ENCODE data around the gene AGO1. TPM values are rescaled to one million over a fixed set of nuclear protein-coding genes. Genes with fewer than 3 reads are reported as not detected.

Gene AGO1
- total RNA-seq, 1 donor from 2014 or later: 3.9 TPM

DNA sequence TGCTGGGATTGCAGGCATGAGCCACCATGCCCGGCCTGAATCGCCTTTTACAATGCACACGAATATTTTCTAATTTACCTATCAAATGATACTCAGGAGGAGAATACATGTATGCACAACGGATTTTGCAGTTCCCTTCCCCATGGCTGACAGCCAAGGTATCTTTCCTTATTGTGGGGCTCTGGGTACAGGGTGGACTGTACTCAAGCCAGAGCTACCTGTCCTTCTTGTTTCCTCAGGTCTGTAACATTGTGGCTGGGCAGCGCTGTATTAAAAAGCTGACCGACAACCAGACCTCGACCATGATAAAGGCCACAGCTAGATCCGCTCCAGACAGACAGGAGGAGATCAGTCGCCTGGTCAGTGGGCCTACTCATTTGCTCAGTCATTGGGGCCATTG is 18.2 kb downstream of the AGO1 start:
- no peak for DNase-seq (ENCODE audit: low read depth)
- TF ChIP-seq, protein P1, sequence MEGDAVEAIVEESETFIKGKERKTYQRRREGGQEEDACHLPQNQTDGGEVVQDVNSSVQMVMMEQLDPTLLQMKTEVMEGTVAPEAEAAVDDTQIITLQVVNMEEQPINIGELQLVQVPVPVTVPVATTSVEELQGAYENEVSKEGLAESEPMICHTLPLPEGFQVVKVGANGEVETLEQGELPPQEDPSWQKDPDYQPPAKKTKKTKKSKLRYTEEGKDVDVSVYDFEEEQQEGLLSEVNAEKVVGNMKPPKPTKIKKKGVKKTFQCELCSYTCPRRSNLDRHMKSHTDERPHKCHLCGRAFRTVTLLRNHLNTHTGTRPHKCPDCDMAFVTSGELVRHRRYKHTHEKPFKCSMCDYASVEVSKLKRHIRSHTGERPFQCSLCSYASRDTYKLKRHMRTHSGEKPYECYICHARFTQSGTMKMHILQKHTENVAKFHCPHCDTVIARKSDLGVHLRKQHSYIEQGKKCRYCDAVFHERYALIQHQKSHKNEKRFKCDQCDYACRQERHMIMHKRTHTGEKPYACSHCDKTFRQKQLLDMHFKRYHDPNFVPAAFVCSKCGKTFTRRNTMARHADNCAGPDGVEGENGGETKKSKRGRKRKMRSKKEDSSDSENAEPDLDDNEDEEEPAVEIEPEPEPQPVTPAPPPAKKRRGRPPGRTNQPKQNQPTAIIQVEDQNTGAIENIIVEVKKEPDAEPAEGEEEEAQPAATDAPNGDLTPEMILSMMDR (IDR thresholded peaks at IDR 0.05; ENCODE audit: insufficient read depth, low read length, severe bottlenecking): no peak

DNA sequence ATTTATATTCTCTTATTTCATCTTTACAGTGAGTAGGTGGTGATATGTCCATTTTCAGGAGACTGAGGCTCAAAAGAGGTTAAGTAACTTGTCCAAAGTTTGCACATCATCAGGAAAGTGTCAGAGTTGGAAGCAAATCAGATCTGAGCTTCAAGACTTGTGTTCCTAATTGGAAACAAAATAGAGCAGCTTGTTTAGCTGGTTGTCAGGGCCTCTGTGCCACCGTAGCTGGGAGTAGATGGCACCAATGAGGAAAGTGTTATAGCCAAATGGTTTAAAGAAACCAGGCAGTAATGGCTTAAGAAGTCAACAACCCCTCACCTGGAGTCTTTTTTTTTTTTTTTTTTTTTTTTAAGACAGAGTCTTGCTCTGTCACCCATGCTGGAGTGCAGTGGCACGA is 19.7 kb downstream of the AGO1 start:
- Histone ChIP-seq H3K27me3 (ENCODE audit: control insufficient read depth, insufficient read depth, low read length) (no peaks in the 10 kb centered on the region), H3K36me3 (ENCODE audit: control insufficient read depth, insufficient read depth, low read length) (peaks cover 4% of the 10 kb centered on the region), H3K4me3 (ENCODE audit: low read depth, low read length) (no peak overlapping the region)
- FAIRE-seq (no peak), DNase-seq (ENCODE audit: low read depth) (no peak)
- TF ChIP-seq, protein P1 (IDR thresholded peaks at IDR 0.05; ENCODE audit: insufficient read depth, low read length, severe bottlenecking): no peak

More for the DNA sequence above, 18.2 kb downstream of the AGO1 start:
- Histone ChIP-seq H3K36me3 (ENCODE audit: control insufficient read depth, insufficient read depth, low read length) (peaks cover 1% of the 10 kb centered on the region), H3K27me3 (ENCODE audit: control insufficient read depth, insufficient read depth, low read length) (no peaks in the 10 kb centered on the region), H3K4me3 (ENCODE audit: low read depth, low read length) (no peak overlapping the region)
- no peak for FAIRE-seq

DNA sequence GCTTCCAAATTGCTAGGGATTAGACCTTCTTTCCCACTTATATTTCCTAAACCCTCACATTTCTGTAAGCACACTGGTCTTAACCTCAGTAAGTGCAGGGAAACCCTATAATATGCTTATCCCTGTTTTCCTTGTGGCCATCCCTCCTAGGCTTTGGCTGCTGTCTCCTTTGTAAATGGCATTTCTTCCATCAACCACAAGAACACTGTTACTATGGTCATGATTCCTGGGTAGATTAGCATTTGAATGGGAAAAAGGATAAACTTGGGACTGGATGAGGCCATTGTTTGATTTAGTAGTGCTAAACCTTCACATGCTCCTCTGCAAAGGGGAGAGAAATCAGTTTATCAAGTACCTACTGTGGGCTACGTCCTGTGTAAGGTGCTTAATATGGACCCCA is 31.7 kb downstream of the AGO1 start:
- no peak overlapping the region for H3K4me3 ChIP-seq (ENCODE audit: low read depth, low read length)
- FAIRE-seq (no peak), DNase-seq (ENCODE audit: low read depth) (no peak)
- TF ChIP-seq, protein P1 (IDR thresholded peaks at IDR 0.05; ENCODE audit: insufficient read depth, low read length, severe bottlenecking): no peak
- H3K36me3 ChIP-seq (ENCODE audit: control insufficient read depth, insufficient read depth, low read length): peaks cover 20% of the 10 kb centered on the region
- H3K27me3 ChIP-seq (ENCODE audit: control insufficient read depth, insufficient read depth, low read length): no peaks in the 10 kb centered on the region

DNA sequence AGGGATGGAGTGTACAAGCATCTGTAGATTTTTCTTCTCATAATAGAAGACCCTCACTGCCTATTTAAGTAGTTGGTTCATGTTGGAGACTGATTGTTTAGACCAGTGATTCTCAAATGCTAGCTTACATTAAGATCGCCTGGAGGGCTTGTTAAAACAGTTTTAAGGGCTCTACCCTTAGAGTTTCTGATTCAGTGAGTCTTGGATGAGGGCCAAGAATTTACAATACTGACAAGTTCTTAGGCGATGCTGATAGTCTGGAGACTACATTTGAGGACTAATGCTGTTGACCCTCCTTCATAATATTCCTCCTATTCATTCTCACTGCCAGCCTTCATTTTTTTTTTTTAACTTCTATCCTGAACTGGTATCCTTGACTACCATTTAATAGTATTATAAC is 32.7 kb downstream of the AGO1 start:
- TF ChIP-seq, protein P1 (IDR thresholded peaks at IDR 0.05; ENCODE audit: insufficient read depth, low read length, severe bottlenecking): no peak
- DNase-seq (ENCODE audit: low read depth) (peak; percentile 34), FAIRE-seq (no peak)
- Histone ChIP-seq H3K36me3 (ENCODE audit: control insufficient read depth, insufficient read depth, low read length) (peaks cover 19% of the 10 kb centered on the region), H3K27me3 (ENCODE audit: control insufficient read depth, insufficient read depth, low read length) (no peaks in the 10 kb centered on the region), H3K4me3 (ENCODE audit: low read depth, low read length) (no peak overlapping the region)

DNA sequence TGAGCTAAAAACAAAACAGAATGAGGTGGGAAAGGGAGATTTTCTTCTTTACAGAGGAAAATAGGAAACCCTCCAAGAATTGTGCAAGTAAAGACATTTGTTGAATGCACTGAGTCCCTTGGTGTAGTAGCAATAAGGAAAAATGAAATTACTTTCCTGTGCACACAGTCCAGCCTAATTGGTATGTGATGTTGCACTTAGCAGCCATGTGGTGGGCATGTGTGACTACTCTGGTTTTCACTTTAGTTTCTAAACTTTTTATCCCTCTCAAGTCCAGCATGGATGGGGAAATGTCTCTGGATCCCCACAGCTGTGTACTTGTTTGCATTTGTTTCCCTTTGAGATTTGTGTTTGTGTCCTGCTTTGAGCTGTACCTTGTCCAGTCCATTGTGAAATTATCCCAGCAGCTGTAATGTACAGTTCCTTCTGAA is 40.8 kb downstream of the AGO1 start:
- DNase-seq (ENCODE audit: low read depth) (no peak), FAIRE-seq (no peak)
- no peak overlapping the region for H3K4me3 ChIP-seq (ENCODE audit: low read depth, low read length)
- H3K27me3 ChIP-seq (ENCODE audit: control insufficient read depth, insufficient read depth, low read length): no peaks in the 10 kb centered on the region
- H3K36me3 ChIP-seq (ENCODE audit: control insufficient read depth, insufficient read depth, low read length): peaks cover 7% of the 10 kb centered on the region
- TF ChIP-seq, protein P1 (IDR thresholded peaks at IDR 0.05; ENCODE audit: insufficient read depth, low read length, severe bottlenecking): no peak

GRCh38 chr1:35924838-35925237 is 41.8 kb downstream of the AGO1 start:
- no peak overlapping the region for H3K4me3 ChIP-seq (ENCODE audit: low read depth, low read length)
- FAIRE-seq (no peak), DNase-seq (ENCODE audit: low read depth) (no peak)
- H3K36me3 ChIP-seq (ENCODE audit: control insufficient read depth, insufficient read depth, low read length): no peaks in the 10 kb centered on the region
- TF ChIP-seq, protein P1 (IDR thresholded peaks at IDR 0.05; ENCODE audit: insufficient read depth, low read length, severe bottlenecking): no peak
- no peaks in the 10 kb centered on the region for H3K27me3 ChIP-seq (ENCODE audit: control insufficient read depth, insufficient read depth, low read length)

All from bronchial epithelial cell (primary cell).